HG03108 (cell line): ENCODE results near the gene MACROD2.
A peak's percentile ranks its signal among the peaks of the same experiment; 100 is the strongest.
"Not testable (repeated sequence)": the region's sequence is repeated elsewhere in the genome, so short reads cannot be mapped to it uniquely, and the experiment has no call there.

Experiments used
- ATAC-seq: cut with Tn5 transposase; IDR thresholded peaks from one replicate; pipeline ENCODE4 v1.9.1; 2021; ENCODE audit warnings: moderate library complexity; ENCODE audit not compliant: unreplicated experiment

The MACROD2 gene

DNA sequence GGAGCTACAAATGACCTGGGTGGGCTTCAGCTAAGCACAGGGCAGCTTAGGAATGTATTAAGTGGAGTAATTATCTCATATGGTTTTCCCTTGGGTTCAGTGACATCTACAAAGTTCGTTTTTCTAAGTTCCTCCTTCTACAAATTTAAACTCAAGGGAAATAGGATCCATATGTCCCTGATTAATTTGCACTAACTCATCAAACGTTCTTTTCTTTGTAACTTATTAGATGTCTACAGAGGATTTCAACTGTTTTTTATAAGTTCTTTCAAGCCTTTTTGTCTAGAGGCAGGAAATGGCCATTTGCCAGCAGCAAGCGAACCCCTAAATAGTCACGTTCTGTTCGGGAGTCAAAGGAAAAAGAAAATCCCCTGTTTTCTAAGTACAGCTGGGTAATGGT, 1517.6 kb downstream of the MACROD2 start:
- no peak for ATAC-seq

DNA sequence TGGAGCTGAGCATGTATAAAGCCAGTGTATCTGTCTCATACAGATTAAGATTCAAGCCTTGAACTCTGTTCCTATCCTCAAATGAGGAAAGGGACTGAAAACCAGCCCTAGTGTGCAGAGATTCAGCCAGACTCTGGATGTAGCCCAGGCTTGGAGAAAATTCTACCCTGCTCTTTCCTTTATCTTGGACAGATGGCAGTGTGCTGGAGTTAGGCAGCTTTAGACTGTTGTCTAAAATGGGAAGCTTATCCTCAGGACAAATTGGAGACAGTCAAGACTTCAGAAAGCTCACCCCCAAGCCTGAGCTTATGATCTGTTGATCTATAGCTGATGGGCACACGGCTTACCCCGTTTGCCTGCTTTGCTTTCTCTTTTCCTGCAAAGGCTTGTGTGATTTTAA, 1520.4 kb downstream of the MACROD2 start:
- ATAC-seq, result no peak

DNA sequence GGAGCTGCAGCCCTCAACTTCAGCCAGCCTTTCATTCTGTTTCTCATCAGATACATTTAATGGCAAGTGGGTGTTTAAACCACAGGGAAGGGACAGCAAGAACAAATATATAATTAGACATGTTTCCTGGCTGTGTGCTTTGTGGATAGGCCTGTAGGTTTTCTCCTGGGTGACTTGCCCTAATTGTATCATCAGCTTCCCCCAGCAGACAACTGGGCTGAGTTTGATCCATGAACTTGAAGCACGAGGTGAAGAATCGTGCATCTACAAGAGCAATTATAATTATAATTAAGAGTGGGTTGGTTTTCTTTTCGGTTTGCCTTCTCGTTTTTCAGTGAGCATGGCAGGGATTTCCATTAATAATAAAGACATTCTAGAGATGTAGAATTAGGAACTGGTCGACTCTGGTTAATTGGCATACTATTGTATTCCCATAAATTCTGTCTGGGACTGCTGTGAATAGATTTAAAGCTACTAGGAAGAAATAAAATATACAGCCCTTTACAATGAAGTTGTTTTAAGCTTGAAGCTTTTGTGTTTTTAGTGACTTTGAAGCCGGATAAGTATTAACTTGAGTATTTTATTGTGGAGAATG, 1525.7 kb downstream of the MACROD2 start:
- no peak for ATAC-seq

DNA sequence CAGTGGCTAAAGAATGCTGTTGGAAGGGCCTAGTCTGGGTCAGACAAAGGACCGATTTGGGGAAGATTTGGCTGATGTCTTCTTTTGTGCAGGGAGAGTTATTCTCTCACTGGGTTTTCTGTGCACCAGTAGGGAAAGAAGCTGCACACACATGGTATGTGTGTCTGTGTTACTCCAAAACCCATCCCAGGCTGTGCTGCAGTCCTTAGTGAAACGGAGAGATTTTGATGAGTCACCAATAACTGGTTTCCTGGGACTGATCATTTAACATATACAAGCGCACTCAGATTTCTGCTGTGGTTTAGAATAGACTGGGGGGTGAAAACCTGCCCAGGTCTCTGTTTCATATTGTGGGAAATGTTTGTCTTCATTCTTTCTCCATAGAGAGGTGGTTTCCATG, 1528.1 kb downstream of the MACROD2 start:
- no peak for ATAC-seq

DNA sequence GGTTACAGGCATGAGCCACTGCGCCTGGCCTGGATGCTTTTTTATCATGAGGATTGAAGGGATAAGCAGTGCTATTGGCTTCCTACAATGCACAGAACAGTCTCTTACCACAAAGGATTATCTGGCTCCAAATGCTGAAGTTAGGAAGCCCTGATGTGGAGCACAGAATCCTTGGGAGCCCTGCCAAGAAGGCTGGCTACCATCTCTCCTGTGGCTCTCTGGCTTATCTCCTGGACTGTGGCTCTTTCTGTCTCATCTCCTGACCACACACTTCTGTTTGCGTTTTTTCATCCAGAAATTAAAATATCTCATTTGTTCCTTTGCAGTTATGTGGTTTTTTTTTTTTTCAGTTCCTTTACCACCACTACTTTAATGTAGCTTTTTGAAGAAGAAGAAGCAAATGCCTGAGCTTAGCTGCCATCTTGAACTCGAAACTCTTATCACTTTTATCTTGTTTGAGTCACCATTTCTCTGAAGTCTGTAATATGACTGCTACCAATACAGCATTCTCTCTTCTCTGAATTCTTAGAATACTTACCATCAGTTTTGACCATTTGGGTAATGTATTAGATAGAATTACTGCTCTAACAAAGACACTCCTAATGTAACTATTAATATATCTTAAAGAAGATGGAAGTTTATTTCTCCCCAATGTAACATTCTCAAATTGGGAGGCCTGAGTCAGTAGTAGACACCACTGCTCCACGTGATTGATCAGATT, 1533.2 kb downstream of the MACROD2 start:
- ATAC-seq, result no peak

DNA sequence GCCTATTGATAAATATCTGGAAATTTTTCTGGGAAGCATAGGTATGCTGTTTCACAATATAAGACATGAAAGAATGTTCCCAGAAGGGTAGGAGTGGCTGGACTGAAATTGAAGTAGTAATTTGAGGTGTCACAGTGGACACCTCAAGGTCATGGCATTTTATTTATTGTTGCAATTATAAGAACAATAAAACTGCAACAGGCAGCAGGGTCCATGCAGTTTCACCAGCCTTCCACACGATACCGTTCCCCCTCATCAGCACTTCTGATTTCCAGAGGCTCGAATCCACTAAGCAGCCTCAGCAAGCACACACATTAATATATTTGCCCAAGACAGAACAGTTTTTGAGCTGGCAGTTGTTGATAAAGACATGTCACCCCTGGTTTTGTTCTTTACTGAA, 1540.5 kb downstream of the MACROD2 start:
- ATAC-seq, result no peak

DNA sequence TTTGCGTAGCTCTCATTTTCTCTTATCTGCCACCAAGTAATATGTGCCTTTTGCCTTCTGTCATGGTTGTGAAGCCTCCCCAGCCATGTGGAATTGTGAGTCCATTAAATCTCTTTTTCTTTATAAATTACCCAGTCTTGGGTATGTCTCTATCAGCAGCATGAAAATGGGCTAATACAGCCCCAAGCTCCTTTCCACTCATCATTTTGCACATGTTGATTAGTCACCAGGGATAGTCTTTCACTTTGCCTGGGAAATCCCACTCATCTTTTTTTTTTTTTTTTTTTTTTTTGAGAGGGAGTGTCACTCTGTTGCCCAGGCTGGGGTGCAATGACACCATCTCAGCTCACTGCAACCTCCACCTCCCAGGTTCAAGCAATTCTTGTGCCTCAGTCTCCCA, 1541.9 kb downstream of the MACROD2 start:
- ATAC-seq, result not testable (repeated sequence)

DNA sequence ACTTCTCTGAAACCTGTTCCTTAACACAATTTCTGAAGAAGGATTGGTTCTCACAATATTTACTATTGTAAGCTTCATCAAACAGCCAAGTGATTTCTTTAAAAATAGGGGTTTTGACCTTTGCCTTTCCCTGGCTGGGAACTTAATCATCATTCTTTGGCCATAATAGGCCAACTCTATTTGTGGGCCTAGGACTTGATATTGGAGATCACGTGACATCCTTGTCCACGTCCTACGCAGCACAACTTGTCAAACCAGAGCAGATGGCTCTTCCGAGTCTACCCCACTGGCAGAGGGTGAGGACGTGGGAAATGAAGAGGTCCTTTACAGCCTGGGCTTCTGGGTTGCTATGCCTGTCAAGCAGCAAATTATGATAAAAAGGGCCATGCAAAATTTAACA, 1547.3 kb downstream of the MACROD2 start:
- ATAC-seq, result no peak

DNA sequence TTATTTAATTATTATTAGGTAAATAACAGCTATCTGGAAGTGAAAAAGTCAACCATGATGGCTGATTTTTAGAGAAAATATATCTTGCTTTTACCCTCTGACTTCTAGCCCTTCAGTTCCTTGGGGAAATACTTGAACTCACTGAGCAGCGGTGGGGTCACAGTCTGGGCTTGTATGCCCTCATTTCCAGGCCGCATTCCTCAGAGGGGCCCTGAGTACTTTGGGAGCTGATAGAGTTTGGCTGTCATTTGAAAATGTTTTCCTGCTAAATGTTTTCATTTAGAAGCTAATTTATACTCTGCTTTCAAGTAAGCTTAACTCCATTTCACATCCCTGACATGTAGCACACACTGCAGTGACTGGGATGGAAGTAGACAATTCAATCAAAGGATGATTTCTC, 1549.4 kb downstream of the MACROD2 start:
- ATAC-seq, result no peak

DNA sequence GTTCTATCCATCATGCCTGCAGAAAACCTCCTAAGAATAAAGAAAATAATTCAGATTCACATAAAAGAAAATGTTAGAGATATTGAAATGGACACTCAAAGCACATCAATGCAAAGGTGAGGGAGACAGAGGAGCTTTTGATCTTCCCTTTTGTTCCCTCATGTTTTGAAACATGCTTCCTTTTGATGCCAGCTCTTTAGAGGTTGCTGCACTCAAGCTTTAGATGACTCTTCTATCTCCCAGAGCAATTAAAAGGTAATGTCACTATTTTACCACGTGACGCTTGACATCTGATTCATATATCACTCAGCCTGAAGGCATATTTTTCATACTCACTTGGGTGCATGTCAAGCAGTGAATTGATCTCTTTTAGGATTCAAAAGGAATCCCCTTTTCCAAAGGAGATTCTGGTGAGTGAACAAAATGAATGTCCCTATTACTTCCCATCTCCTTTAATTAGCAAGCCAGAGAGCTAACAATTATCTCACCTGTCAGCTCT, 1551.3 kb downstream of the MACROD2 start:
- ATAC-seq, result no peak

DNA sequence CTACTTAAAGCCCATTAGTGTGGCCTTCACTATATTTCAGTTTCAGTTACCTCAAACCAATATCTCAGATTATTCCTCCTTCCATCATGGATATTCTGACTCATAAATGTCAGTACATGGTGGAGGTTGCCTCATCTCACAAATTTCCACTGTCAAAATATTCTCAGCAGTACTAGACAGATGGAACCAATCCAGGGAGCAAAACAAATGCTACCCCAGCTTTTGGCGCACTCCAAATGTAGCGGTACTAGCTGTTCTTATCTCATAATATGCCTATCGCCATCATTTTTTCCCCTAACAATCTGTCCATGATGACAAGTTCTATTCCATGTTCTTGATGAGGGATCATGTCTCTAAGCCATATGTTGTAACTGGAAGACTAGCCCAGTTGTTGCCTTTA, 1551.8 kb downstream of the MACROD2 start:
- no peak for ATAC-seq

DNA sequence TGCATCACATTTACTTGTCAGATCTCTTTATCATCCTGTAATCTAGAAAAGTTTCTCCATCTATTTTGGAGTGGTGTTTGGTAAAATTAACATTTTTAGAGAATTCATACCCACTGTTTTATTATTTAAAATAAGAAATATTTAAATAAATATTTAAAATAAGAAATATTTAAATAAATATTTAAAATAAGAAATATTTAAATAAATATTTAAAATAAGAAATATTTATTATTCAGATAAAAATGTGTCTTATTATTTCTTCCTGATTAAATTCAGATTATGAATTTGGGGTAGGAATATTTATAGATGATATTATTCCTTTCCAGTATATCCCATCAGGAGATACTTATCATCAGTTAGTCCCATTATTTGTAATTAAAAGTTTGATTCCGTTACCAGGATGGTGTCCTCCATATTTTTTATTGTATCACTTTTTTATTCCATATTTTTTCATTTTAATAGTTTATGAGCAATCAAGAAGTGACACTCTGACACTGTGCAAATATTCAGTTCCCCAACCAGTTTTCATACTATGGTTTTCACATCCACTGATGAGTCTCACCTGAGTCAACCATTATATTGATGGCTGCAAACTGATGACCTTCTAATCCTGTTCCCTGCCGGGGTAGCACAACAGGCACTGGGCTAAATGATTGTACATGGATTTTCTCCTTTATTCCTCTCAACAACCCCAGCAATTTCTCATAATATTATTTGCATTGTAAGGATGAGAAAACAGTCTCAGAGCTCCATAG, 1555.0 kb downstream of the MACROD2 start:
- no peak for ATAC-seq

DNA sequence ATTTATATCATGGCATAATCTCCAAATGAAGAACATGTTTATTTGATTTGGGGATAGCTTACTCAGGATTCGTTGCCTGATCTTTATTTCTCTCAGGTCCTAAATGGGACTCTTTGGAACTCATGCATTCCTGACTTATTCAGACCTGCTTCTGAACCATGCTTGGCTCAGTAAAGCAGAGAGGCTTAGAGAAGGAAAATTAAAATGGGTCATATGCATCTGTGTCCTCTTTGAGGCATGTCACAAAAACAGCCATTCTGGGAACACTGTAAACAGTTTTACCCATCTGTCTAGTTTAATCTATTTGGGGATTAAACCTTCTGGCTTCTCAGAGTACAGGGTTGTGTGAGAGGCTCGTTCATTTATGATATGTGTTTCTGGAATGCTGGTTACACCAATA, 1560.6 kb downstream of the MACROD2 start:
- no peak for ATAC-seq

DNA sequence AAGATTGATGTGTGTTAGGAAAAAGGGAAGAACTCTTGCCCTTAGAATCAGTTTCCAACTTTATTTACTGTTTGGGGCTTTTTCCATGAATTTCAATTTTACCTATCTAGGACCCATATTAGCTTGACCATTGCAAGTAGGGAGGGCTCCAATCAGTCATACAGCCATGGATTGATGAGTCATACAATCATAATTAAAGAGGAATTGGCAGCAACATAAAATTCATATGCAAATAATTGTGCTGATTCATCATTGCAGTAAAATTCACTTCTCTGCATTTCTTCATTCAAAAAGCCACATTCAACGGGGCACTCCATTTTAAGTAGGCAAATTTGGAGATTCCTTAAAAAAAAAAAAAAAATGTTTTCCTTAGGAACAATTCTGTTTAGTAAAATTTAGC, 1561.6 kb downstream of the MACROD2 start:
- no peak for ATAC-seq

DNA sequence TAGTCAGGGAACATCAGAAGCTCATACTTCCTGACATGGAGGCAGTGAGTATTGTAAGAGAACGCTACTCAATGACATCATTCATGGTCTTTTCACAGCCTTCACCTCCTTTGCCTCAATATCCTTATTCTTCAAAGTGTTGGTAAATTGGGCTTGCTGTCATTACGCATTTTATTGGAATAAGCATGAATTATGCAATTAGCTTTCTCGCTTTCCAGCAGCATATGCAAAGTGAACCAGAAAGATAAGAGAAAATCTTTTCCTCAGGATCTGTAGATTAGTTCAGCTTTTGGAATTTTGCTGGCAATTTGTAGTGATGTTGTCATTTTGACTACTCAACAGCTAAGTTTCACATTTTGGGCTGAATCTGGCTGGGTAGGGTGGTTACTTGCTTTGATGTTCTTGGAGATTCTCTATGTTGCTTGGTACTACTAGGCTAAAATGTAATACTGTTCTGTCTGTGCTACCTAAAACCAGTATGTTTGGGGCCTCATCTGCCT, 1565.8 kb downstream of the MACROD2 start:
- ATAC-seq, result no peak

DNA sequence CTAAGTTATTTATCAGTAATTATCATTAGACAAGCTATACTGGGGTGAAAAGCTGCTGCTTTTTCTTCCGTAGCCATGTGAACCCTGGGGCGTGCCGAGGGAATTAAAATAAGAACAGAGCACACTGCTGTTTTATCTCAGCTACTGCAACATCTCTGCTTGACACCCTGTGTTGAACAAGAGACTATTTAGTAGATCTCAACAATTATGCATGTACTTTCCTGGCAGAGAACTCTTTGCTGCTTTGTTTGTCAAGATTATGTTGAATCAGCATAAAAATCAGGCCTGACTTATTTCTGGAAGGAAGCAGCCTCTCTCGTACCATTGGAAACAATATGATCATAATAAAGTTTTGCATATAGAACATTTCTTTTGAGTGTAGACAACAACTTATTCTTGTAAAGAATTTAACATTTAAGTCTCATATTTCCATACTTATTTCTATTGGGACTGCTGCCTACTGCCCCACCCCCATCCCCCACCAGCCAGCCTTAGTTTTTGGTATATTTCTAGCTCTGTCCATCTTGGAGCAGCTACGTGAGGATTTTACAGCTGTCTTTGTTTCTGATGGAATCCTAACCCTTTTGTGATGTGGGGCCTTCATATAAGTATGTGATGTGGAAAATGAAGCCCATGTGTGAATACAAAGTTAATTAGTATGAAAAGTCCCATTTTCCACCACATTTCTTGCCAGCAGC, 1566.5 kb downstream of the MACROD2 start:
- no peak for ATAC-seq

DNA sequence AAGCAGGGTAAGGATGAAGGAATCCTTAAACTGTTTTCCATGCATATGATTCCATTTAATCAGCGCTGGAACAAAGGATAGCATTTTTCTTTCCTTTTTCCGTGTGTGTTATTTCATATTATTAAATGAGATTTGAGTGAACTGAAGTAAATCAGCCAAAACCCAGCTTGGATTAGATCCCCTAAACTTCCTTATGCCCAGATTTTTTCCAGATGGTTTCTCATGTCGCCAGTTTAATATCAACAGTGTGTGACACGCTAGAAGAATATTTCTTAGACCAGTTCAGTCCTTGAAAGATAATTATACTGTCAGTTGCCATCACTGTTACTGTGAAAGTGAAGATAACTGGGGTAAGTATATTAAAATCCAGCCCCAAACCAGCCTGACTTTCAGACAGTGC, 1568.5 kb downstream of the MACROD2 start:
- no peak for ATAC-seq

DNA sequence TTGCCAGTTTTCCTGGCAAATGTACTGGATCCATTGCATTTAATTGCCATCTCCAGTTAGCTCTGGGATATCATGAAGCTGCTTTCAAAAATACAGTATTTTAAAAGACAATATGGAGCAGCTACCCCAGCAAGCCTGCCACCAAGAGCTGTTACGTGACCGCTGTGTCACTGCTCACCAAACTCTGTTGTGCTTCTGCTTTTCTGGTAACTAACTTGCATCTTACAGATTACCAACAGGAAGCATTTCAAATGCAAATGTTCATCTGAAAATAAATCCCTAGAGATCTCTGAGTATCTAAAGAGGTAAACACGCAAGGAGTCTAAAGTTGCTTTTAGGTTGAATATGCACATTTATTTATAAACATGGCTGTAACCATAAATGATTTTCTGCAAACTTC, 1569.7 kb downstream of the MACROD2 start:
- peak; percentile 75 for ATAC-seq

DNA sequence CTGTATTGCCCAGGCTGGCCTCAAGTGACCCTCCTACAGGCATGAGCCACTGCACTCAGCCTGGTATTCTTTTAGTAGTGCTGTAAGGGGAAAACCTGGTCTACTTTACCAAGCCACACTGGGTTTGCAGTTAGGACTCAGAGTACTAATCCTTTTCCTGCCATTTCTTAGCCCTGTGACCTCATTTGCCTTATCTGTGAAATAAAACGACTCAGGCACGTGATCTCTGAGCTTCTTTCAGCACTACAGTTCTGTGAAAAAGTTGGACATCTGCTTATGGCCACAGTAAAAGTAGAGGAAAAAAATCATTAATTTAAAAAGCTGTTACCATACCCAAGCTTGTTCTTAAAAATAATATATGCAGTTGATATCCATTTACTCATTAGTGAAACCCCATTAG, 1570.5 kb downstream of the MACROD2 start:
- ATAC-seq, result no peak

DNA sequence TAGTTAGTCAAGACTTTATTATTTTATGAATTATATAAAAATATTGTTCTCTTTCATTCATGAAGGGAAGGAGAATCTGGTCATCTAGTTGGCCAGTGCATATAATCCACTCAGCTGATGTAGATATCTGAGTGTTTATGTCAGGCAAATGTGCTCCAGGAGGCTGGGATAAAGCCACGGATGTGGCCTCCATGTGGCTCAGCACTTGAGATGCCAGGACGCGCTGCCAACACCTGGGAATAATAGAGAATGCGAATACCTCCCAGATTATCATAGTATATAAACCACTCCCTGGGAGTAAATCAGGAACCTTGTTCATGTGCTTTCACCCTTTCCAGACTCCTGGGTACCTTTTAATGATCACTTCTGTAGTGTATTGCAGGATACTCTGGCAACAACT, 1571.9 kb downstream of the MACROD2 start:
- ATAC-seq, result no peak

DNA sequence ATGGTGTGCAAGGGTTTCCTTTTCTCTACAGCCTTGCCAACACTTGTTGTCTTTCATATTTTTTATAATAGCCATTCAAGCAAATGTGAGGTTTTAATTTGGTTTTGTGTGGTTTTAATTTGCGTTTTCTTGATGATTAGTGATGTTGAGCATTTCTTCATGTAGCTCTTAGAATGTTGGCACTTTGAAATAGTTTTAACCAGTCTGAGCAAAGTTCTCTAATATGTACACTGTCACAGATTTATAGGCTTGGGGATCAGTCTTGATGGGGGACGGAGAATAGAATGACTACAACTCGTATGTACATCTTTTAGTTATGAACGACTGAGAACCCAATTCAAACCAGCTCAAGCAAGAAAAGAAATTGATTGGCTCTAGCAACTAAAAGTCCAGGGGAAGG, 1574.8 kb downstream of the MACROD2 start:
- no peak for ATAC-seq
